Inferior parietal cortex (tissue), 1 donor: ENCODE measurements around the gene KIRREL3.

ENCODE experiments used
- DNase-seq: peaks from one replicate; pipeline ENCODE4 v3.0.0-alpha.2; 2016; ENCODE audit errors: extremely low spot score

The KIRREL3 gene

GRCh38 chr11:126832387-126832786 lies 168.2 kb downstream of the KIRREL3 start:
- DNase-seq = no peak

- no peak for DNase-seq
Observed at GRCh38 chr11:126830216-126830806, 170.3 kb downstream of the KIRREL3 start.

GRCh38 chr11:126829716-126830115 lies 170.9 kb downstream of the KIRREL3 start:
- no peak for DNase-seq

- DNase-seq = no peak
Observed at GRCh38 chr11:126824035-126824607, 176.4 kb downstream of the KIRREL3 start.

- no peak for DNase-seq
Observed at GRCh38 chr11:126823274-126823673, 177.3 kb downstream of the KIRREL3 start.

GRCh38 chr11:126821827-126822226 lies 178.7 kb downstream of the KIRREL3 start:
- no peak for DNase-seq

GRCh38 chr11:126819194-126819593 lies 181.4 kb downstream of the KIRREL3 start:
- DNase-seq = no peak

- DNase-seq = no peak
Observed at GRCh38 chr11:126817523-126818450, 182.8 kb downstream of the KIRREL3 start.

- DNase-seq = no peak
Observed at GRCh38 chr11:126817096-126817495, 183.5 kb downstream of the KIRREL3 start.

GRCh38 chr11:126816645-126817044 lies 183.9 kb downstream of the KIRREL3 start:
- no peak for DNase-seq

GRCh38 chr11:126815111-126815510 lies 185.5 kb downstream of the KIRREL3 start:
- DNase-seq = no peak

GRCh38 chr11:126810776-126811175 lies 189.8 kb downstream of the KIRREL3 start:
- DNase-seq = no peak

- no peak for DNase-seq
Observed at GRCh38 chr11:126809514-126810289, 190.9 kb downstream of the KIRREL3 start.

GRCh38 chr11:126808836-126809235 lies 191.7 kb downstream of the KIRREL3 start:
- DNase-seq = peak; percentile 72

GRCh38 chr11:126808296-126808695 lies 192.3 kb downstream of the KIRREL3 start:
- DNase-seq = no peak

GRCh38 chr11:126805870-126806269 lies 194.7 kb downstream of the KIRREL3 start:
- no peak for DNase-seq

GRCh38 chr11:126804363-126804762 lies 196.2 kb downstream of the KIRREL3 start:
- no peak for DNase-seq

GRCh38 chr11:126800009-126800408 lies 200.6 kb downstream of the KIRREL3 start:
- DNase-seq = no peak

GRCh38 chr11:126797457-126798169 lies 203.0 kb downstream of the KIRREL3 start:
- DNase-seq = no peak

GRCh38 chr11:126793596-126793995 lies 207.0 kb downstream of the KIRREL3 start:
- no peak for DNase-seq

- no peak for DNase-seq
Observed at GRCh38 chr11:126791991-126792390, 208.6 kb downstream of the KIRREL3 start.
